MCF 10A (cell line): ENCODE data around the gene DENND4B. TPM values are rescaled to one million over a fixed set of nuclear protein-coding genes. Genes with fewer than 3 reads are reported as not detected.

Experiments
- BruUV-seq: library from RNA; stranded (reverse); fragments of 400-500 nt; replicated peaks from 2 replicates; lab custom pipeline; 2021; lab: Mats Ljungman, UMichigan
- CTCF ChIA-PET: fragments of 300-600 bp; sonication (Branson Sonifier 250); formaldehyde crosslinking; extraction: SDS; loops from one replicate; lab custom pipeline; 2021; ENCODE audit warnings: antibody characterized with exemption, inconsistent platforms; lab: Yijun Ruan, JAX
- POLR2A ChIA-PET: fragments of 300-600, 350-650 bp; sonication (Branson Sonifier 250); formaldehyde crosslinking; extraction: SDS; loops from one replicate; lab custom pipeline; 2020; ENCODE audit warnings: antibody characterized with exemption, inconsistent platforms; lab: Yijun Ruan, JAX
- DNase-seq: peaks from one replicate; pipeline ENCODE4 v3.0.0-alpha.2; 2018; ENCODE audit not compliant: unreplicated experiment
- H3K27ac Mint-ChIP-seq: one replicate; pipeline ENCODE4 v1.8.0; 2022; ENCODE audit warnings: mild to moderate bottlenecking, low read depth, mixed read lengths; ENCODE audit not compliant: unreplicated experiment
- H3K27me3 Mint-ChIP-seq: one replicate; pipeline ENCODE4 v1.8.0; 2022; ENCODE audit warnings: mixed read lengths; ENCODE audit not compliant: insufficient read depth, unreplicated experiment
- H3K36me3 Mint-ChIP-seq: one replicate; pipeline ENCODE4 v1.8.0; 2022; ENCODE audit warnings: mild to moderate bottlenecking, moderate library complexity, mixed read lengths; ENCODE audit not compliant: insufficient read depth, unreplicated experiment
- H3K4me1 Mint-ChIP-seq: one replicate; pipeline ENCODE4 v1.8.0; 2022; ENCODE audit warnings: mixed read lengths; ENCODE audit not compliant: insufficient read depth, unreplicated experiment
- H3K4me3 Mint-ChIP-seq: one replicate; pipeline ENCODE4 v1.8.0; 2022; ENCODE audit warnings: mild to moderate bottlenecking, moderate library complexity, mixed read lengths; ENCODE audit not compliant: unreplicated experiment
- H3K9me3 Mint-ChIP-seq: one replicate; pipeline ENCODE4 v1.8.0; 2022; ENCODE audit warnings: mixed read lengths; ENCODE audit not compliant: unreplicated experiment
- CTCF ChIP-seq: fragments of 200-600 bp; IDR thresholded peaks from one replicate; pipeline ENCODE4 v1.8.0; 2022; ENCODE audit warnings: antibody characterized with exemption, mild to moderate bottlenecking; ENCODE audit not compliant: unreplicated experiment
- intact Hi-C: fragments of 100-400 bp; cut with micrococcal nuclease; formaldehyde crosslinking; loops from 2 replicates; pipeline ENCODE4 v1.14.1; 2022
- total RNA-seq: library from RNA; stranded (reverse); gene quantifications from 2 replicates; pipeline ENCODE4 v1.2.3, GENCODE V29; 2022

DENND4B gene
- total RNA-seq, 1 experiment from 2014 or later, result 59.6 TPM

DNA sequence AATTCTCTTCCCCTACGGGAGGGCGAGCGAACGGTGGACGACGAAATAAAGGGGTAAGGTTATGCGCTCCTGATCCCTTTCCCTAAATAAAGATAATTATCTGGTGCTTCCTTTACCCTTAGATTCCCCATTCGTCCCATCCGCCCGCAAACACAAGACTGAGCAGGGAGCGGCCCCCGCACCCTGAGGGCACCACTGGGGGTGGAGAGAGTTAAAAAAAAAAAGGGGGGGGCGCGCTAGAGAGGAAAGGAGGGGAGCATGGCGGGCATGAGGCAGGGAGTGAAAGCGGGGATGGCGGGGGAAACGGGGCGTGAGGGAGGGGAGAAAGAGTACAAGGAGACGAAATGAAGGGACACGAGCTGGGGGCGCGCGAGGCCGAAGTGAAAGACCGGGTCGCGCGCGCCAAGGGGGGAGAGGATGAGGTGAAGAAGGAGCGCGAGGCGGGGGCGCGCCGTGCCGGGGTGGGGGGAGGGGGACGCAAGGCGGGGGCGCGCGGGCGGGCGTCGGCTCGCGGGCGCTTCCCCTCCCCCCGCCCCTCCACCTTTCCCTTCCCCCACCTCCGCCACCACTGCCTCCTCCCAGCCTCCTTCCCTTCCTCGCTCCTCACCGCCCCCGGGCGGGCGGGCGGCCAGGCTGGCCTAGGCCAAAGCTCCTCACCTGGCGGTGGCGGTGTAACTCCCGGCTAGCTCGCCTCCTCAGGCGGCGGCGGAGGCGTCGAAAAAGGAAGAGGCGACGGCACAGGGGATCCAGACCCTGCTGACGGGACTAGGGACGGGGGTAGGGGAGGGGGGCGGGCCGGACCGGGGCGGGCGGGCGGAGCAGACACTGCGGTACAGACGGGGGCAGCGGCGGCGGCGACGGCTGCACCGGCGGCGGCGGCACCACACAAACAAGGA, 24.2 kb downstream of the DENND4B start:
- Mint-ChIP-seq H3K27ac (peak overlapping the region; percentile 74), H3K4me3 (peak overlapping the region; percentile 74), H3K4me1 (peaks cover 41% of the 10 kb centered on the region), H3K27me3 (no peaks in the 10 kb centered on the region), H3K9me3 (no peaks in the 10 kb centered on the region), H3K36me3 (peaks cover 18% of the 10 kb centered on the region)
- TF ChIP-seq CTCF, result peak; percentile 11
- ChIA-PET CTCF (interaction anchor here (0.6 to 5.6 kb wide), 21 partner anchors 8 to 267 kb away, joined by 3 to 41 read pairs (median 6); partner anchors contain the start of genes CREB3L4, DENND4B and RAB13), POLR2A (interaction anchor here (0.6 to 7.8 kb wide), 46 partner anchors 9 to 386 kb away, joined by 3 to 117 read pairs (median 5); partner anchors contain the start of genes CREB3L4, CRTC2, DENND4B and INTS3)
- intact Hi-C loops, result loop anchor here (2.0 kb wide), 2 partner anchors 44 to 64 kb away; partner anchors contain the start of genes CREB3L4 and RAB13
- BruUV-seq, result no TSS peak
- DNase-seq, result peak; percentile 84

DNA sequence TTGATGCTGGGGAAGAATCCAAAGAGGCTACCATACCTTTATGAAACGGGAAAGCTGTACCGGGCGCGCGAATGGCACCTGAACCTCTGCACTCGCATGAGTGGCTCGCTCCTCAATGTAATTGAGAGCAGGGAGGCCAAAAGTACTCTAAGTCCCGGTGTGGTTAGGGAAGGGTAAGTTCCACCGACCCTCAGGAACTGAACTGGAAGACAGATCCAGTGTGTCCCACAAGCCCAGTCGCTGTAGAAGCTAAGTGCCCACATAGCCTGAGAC, 24.8 kb downstream of the DENND4B start:
- H3K27me3 Mint-ChIP-seq, result no peaks in the 10 kb centered on the region
- H3K4me3 Mint-ChIP-seq, result peak overlapping the region; percentile 74
- H3K27ac Mint-ChIP-seq, result peak overlapping the region; percentile 74
- ChIA-PET POLR2A (interaction anchor here (0.6 to 7.8 kb wide), 28 partner anchors 8 to 386 kb away, joined by 3 to 117 read pairs (median 5); partner anchors contain the start of genes CREB3L4, CRTC2, DENND4B and JTB), CTCF (interaction anchor here (0.6 to 5.6 kb wide), 19 partner anchors 9 to 244 kb away, joined by 3 to 41 read pairs (median 6); partner anchors contain the start of genes CREB3L4, DENND4B and RAB13)
- peaks cover 41% of the 10 kb centered on the region for H3K4me1 Mint-ChIP-seq
- no peak for TF ChIP-seq CTCF
- peak; percentile 43 for DNase-seq
- intact Hi-C loops, result loop anchor here (2.0 kb wide), 2 partner anchors 45 to 65 kb away; partner anchors contain the start of genes CREB3L4 and RAB13
- BruUV-seq, result TSS peak; percentile 34
- H3K9me3 Mint-ChIP-seq, result no peaks in the 10 kb centered on the region
- H3K36me3 Mint-ChIP-seq, result peaks cover 18% of the 10 kb centered on the region

DNA sequence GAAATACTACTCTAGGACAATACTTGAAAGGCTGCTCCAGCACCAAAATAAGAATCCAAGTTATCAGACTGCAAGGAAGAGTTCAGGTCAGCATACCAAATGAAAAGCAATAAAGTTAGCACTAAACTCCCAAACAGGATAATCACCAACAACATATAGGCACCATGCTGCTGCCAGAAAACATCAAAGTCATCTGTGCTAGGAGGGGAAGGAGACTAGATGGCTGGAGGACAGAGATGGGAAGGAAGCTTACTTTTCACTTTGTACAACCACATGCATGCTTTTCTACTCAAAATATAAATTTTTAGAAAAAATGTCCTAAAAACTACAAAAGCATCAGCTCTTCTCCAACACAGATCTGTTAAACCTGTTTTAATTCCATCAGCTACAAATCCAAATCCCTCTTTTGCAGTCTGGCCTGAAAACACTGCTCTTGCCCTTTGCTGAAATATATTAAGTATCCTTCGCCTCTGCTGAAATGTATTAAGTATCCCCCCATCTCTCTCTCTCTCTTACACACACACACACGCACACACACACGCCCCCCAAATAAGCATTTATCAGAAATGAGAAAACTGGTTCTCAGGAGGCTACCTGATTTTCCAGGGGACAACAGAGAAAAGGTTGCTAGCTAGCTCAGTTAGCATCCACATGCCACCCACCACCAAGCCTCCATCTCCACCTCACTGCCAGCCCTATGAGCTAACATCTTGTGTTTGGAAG, 25.3 kb downstream of the DENND4B start:
- DNase-seq, result no peak
- ChIA-PET POLR2A (interaction anchor here (0.6 to 7.8 kb wide), 28 partner anchors 8 to 358 kb away, joined by 3 to 117 read pairs (median 5); partner anchors contain the start of genes CREB3L4, CRTC2, DENND4B and JTB), CTCF (interaction anchor here (0.6 to 5.6 kb wide), 21 partner anchors 9 to 244 kb away, joined by 3 to 41 read pairs (median 5); partner anchors contain the start of genes CREB3L4, DENND4B and RAB13)
- peaks cover 45% of the 10 kb centered on the region for H3K4me1 Mint-ChIP-seq
- H3K9me3 Mint-ChIP-seq, result no peaks in the 10 kb centered on the region
- peak overlapping the region; percentile 74 for H3K27ac Mint-ChIP-seq
- H3K27me3 Mint-ChIP-seq, result no peaks in the 10 kb centered on the region
- peaks cover 18% of the 10 kb centered on the region for H3K36me3 Mint-ChIP-seq
- peak overlapping the region; percentile 74 for H3K4me3 Mint-ChIP-seq
- TF ChIP-seq CTCF, result no peak
- intact Hi-C loops, result no loop called here
- BruUV-seq, result no TSS peak
